ENCODE measurements around the gene LYPD1.

The LYPD1 gene

DNA sequence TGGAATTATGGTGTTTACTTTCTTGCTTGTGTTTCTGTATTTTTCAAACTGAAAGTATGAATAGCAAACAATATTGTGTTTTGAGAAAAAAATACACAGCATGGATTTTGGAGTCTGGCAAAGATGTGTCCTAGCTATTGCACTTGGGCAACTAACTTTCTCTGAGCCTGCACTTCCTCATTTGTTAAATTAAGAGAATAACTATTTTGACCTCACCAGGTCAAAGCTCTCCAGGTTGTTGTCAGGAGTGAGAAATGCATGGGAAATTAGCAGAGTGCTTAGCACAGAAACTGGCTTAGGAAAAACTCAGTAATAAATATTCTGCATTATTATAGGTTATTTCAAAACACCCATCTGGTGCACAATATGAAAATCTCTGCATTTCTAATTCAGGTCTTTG, 28.2 kb downstream of the LYPD1 start:
- TF ChIP-seq, protein P1, sequence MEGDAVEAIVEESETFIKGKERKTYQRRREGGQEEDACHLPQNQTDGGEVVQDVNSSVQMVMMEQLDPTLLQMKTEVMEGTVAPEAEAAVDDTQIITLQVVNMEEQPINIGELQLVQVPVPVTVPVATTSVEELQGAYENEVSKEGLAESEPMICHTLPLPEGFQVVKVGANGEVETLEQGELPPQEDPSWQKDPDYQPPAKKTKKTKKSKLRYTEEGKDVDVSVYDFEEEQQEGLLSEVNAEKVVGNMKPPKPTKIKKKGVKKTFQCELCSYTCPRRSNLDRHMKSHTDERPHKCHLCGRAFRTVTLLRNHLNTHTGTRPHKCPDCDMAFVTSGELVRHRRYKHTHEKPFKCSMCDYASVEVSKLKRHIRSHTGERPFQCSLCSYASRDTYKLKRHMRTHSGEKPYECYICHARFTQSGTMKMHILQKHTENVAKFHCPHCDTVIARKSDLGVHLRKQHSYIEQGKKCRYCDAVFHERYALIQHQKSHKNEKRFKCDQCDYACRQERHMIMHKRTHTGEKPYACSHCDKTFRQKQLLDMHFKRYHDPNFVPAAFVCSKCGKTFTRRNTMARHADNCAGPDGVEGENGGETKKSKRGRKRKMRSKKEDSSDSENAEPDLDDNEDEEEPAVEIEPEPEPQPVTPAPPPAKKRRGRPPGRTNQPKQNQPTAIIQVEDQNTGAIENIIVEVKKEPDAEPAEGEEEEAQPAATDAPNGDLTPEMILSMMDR (IDR thresholded peaks at IDR 0.05; ENCODE audit: insufficient read depth, low read length, missing control alignments): no peak
- ChIA-PET CTCF (interaction anchor here (2.8 kb wide), 1 partner anchor 10 kb away, joined by 11 read pairs; no protein-coding TSS in a partner anchor), POLR2A (no interaction called here)
- no peak for DNase-seq (ENCODE audit: low read depth, low spot score)
- no peak overlapping the region for H3K4me3 ChIP-seq (ENCODE audit: low read depth, low read length)

- H3K4me3 ChIP-seq (ENCODE audit: low read depth, low read length): no peak overlapping the region
- ChIA-PET POLR2A (no interaction called here), CTCF (interaction anchor here (1.0 kb wide), 1 partner anchor 93 kb away, joined by 3 read pairs; no protein-coding TSS in a partner anchor)
- DNase-seq (ENCODE audit: low read depth, low spot score): no peak
- TF ChIP-seq, protein P1 (IDR thresholded peaks at IDR 0.05; ENCODE audit: insufficient read depth, low read length, missing control alignments): no peak
Measured at GRCh38 chr2:132640116-132640515, 29.9 kb downstream of the LYPD1 start.

DNA sequence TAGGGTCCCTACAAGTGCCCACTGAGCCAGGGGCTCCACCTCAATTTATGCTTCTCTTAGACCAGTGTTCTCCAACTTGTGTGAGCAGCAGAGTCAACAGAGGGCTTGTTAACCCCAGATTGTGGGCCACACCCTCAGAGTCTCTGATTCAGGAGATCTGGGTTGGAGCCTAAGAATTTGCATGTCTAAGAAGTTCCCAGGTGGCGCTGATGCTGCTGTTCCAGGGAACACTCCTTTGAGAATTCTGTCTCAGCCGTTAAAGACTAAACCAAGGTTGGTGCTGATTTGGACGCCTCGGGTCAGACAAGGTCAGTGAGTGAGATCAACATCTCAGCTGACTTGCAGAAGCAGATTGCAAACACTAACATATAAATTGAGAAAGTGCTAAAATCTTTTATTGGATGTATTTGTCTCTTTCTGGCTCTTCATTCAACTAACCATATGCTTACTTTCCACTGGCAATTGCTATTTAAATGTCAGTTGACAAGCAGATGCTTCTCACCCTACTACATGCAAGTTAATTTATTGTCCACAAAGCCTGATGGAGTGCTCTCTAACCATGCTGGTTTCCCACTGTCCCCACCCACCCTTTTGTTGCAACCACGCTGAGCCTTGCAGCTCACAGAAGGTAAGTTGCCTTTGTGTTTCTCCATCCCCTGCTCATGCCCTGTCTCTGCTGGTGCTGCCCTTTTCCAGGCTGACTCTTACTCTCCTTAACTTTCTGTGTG, 31.5 kb downstream of the LYPD1 start:
- ChIA-PET CTCF (interaction anchor here (1.0 to 1.4 kb wide), 2 partner anchors 14 to 91 kb away, joined by 3 read pairs; no protein-coding TSS in a partner anchor), POLR2A (no interaction called here)
- TF ChIP-seq, protein P1 (IDR thresholded peaks at IDR 0.05; ENCODE audit: insufficient read depth, low read length, missing control alignments): no peak
- no peak for DNase-seq (ENCODE audit: low read depth, low spot score)
- H3K4me3 ChIP-seq (ENCODE audit: low read depth, low read length): no peak overlapping the region

- TF ChIP-seq, protein P1 (IDR thresholded peaks at IDR 0.05; ENCODE audit: insufficient read depth, low read length, missing control alignments): no peak
- H3K4me3 ChIP-seq (ENCODE audit: low read depth, low read length): no peak overlapping the region
- CTCF ChIA-PET: interaction anchor here (1.4 to 2.1 kb wide), 3 partner anchors 11 to 20 kb away, joined by 5 to 7 read pairs (median 6); no protein-coding TSS in a partner anchor
- no peak for DNase-seq (ENCODE audit: low read depth, low spot score)
- POLR2A ChIA-PET: interaction anchor here (1.4 kb wide), 1 partner anchor 13 kb away, joined by 5 read pairs; no protein-coding TSS in a partner anchor
Measured at GRCh38 chr2:132636346-132636745, 33.7 kb downstream of the LYPD1 start.

GRCh38 chr2:132633635-132634034, 36.4 kb downstream of the LYPD1 start:
- no peak overlapping the region for H3K4me3 ChIP-seq (ENCODE audit: low read depth, low read length)
- ChIA-PET POLR2A (no interaction called here), CTCF (no interaction called here)
- TF ChIP-seq, protein P1 (IDR thresholded peaks at IDR 0.05; ENCODE audit: insufficient read depth, low read length, missing control alignments): no peak
- DNase-seq (ENCODE audit: low read depth, low spot score): no peak

DNA sequence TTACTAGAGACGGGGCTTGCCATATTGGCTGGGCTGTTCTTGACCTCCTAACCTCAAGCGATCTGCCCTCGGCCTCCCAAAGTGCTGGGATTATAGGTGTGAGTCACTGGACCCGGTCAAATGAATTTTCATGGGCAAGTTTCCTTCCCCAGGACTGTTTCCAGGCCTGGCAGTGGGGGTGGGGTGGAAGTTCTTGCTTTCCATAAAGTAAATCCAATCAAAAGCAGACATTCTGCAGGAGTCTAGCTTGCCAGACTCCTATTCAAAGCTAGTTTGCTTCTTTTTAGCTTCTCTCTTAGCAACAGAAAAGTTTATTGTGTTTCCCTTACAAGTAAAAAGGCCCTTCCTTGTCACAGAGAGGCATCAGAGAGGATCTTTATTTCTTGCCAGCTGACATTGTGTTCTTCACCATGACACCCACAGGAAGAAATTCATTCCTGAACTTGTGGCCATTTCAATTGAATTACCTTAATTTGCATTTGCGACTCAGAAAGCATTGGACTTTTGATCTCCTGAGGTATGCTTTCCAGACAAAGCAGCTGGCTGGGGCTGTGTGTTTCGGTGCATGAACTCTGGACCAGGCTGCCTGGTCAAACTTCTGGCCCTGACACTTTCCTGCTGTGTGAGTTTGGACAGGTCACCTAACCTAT, 37.9 kb downstream of the LYPD1 start:
- POLR2A ChIA-PET: no interaction called here
- H3K4me3 ChIP-seq (ENCODE audit: low read depth, low read length): no peak overlapping the region
- DNase-seq (ENCODE audit: low read depth, low spot score): no peak

More for the DNA sequence above, 37.9 kb downstream of the LYPD1 start:
- TF ChIP-seq, protein P1 (IDR thresholded peaks at IDR 0.05; ENCODE audit: insufficient read depth, low read length, missing control alignments): no peak
- CTCF ChIA-PET: no interaction called here

All from AG04449 (cell line).